BJ (cell line): Measurements from ENCODE around the gene RNASE4. TPM values are rescaled to one million over a fixed set of nuclear protein-coding genes. Genes with fewer than 3 reads are reported as not detected.
"Not testable (repeated sequence)": the region's sequence is repeated elsewhere in the genome, so short reads cannot be mapped to it uniquely, and the experiment has no call there.

ENCODE experiments used
- CTCF ChIA-PET: fragments of 350-600 bp; formaldehyde crosslinking; extraction: SDS; loops from one replicate; lab custom pipeline; 2021; ENCODE audit warnings: antibody characterized with exemption, inconsistent platforms; lab: Yijun Ruan, JAX
- POLR2A ChIA-PET: fragments of 300-600 bp; sonication (Branson Sonifier 250); formaldehyde crosslinking; extraction: SDS; loops from one replicate; lab custom pipeline; 2021; ENCODE audit warnings: antibody characterized with exemption; lab: Charles Lee
- DNase-seq: peaks from one replicate; pipeline ENCODE4 v3.0.0-alpha.2; 2011; ENCODE audit warnings: low read depth
- H3K27me3 ChIP-seq: 2 replicates; pipeline ENCODE4 v1.6.0; 2011; ENCODE audit warnings: low read length; ENCODE audit not compliant: control insufficient read depth, insufficient read depth
- H3K36me3 ChIP-seq: 2 replicates; pipeline ENCODE4 v1.5.1; 2011; ENCODE audit warnings: low read length; ENCODE audit not compliant: control insufficient read depth, insufficient read depth
- H3K4me3 ChIP-seq: 2 replicates; pipeline ENCODE4 v1.5.1; 2011; ENCODE audit warnings: low read depth, mild to moderate bottlenecking, control low read depth, low read length
- polyA plus RNA-seq: library from polyadenylated mRNA; depleted of rRNA; stranded (reverse); fragments of >200 nt; gene quantifications from 2 replicates; pipeline ENCODE4 v1.2.3, GENCODE V29; 2011
- TF ChIP-seq, protein P1 (sequence below): IDR thresholded peaks from 2 replicates; pipeline ENCODE4 v1.5.1; 2011; ENCODE audit warnings: low read depth, mild to moderate bottlenecking, control low read depth, inconsistent platforms, low read length, moderate library complexity; ENCODE audit not compliant: insufficient read depth

RNASE4 gene
- polyA plus RNA-seq, 1 experiment = 42.4 TPM

GRCh38 chr14:20720741-20721140, 36.4 kb downstream of the RNASE4 start:
- Histone ChIP-seq H3K4me3 (no peak overlapping the region), H3K27me3 (peaks cover 4% of the 10 kb centered on the region), H3K36me3 (no peaks in the 10 kb centered on the region)
- TF ChIP-seq, protein P1, sequence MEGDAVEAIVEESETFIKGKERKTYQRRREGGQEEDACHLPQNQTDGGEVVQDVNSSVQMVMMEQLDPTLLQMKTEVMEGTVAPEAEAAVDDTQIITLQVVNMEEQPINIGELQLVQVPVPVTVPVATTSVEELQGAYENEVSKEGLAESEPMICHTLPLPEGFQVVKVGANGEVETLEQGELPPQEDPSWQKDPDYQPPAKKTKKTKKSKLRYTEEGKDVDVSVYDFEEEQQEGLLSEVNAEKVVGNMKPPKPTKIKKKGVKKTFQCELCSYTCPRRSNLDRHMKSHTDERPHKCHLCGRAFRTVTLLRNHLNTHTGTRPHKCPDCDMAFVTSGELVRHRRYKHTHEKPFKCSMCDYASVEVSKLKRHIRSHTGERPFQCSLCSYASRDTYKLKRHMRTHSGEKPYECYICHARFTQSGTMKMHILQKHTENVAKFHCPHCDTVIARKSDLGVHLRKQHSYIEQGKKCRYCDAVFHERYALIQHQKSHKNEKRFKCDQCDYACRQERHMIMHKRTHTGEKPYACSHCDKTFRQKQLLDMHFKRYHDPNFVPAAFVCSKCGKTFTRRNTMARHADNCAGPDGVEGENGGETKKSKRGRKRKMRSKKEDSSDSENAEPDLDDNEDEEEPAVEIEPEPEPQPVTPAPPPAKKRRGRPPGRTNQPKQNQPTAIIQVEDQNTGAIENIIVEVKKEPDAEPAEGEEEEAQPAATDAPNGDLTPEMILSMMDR = no peak
- no peak for DNase-seq
- ChIA-PET POLR2A (no interaction called here), CTCF (no interaction called here)

- TF ChIP-seq, protein P1 = no peak
- ChIA-PET POLR2A (no interaction called here), CTCF (no interaction called here)
- H3K27me3 ChIP-seq = peaks cover 4% of the 10 kb centered on the region
- no peak for DNase-seq
- H3K36me3 ChIP-seq = no peaks in the 10 kb centered on the region
- no peak overlapping the region for H3K4me3 ChIP-seq
These were observed 37.7 kb downstream of the RNASE4 start for GRCh38 chr14:20722016-20722415.

DNA sequence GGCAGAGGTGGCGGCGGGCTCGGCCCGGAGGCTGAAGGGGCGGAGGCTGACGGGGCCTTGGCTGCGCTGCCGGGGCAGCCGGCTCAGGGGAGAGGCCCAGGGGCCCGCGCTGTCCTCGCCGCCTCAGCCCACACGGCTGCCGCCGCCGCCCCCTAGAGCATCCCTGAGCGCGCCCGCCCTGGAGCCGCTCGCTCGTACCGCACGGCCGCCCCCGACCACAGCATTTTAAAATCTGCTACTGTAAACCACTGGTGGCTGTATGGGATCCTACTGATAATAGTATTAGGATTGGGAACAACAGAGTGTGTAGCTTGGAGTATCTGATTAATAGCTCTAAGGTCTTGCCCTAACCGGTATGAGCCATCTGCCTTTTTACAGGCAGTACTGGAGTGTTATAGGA, 39.1 kb downstream of the RNASE4 start:
- CTCF ChIA-PET = no interaction called here
- DNase-seq = no peak
- TF ChIP-seq, protein P1 = no peak
- Histone ChIP-seq H3K36me3 (no peaks in the 10 kb centered on the region), H3K27me3 (peaks cover 4% of the 10 kb centered on the region), H3K4me3 (no peak overlapping the region)
- POLR2A ChIA-PET = no interaction called here

DNA sequence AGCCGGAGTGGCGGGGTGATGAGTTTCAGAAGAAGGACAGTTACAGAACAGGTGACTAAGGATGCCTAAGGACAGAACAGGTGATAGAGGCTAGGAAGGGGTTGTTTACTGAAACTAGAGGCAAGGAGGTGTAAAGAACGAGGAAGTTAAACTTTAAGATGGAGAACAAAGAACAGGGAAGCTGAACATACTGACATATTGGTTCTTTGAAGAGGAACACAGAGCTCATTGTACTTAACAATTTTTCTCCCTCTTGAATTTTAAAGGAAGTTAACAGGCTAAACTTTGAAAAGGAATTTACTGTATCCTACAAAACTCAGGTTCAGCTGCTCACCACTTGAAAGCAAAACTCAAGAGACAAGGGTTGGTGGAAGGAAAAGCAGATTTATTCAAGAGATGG, 41.8 kb downstream of the RNASE4 start:
- POLR2A ChIA-PET, CTCF ChIA-PET, H3K4me3 ChIP-seq, H3K36me3 ChIP-seq, H3K27me3 ChIP-seq, DNase-seq: not testable (repeated sequence)

DNA sequence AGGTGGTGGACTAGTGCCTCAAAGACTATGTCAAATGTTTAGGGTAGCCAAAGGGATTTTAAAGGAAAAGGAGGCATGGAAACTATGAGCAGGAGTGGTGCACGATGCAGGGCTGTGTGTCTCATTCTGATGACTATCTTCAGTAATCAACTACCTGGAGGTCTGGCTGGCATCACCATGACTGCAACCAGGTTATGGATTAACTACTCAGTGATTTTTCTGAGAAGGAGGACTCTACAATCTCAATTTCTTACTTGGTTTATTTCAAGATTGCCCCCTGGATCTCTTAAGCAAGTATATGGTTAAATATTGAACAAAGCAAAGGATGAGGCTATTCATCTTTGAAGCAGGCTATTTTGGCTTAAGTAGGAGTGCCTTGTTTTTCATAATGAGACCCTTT, 42.2 kb downstream of the RNASE4 start:
- Histone ChIP-seq H3K4me3 (no peak overlapping the region), H3K27me3 (peaks cover 3% of the 10 kb centered on the region), H3K36me3 (no peaks in the 10 kb centered on the region)
- no peak for DNase-seq
- ChIA-PET POLR2A (no interaction called here), CTCF (no interaction called here)
- TF ChIP-seq, protein P1 = no peak

DNA sequence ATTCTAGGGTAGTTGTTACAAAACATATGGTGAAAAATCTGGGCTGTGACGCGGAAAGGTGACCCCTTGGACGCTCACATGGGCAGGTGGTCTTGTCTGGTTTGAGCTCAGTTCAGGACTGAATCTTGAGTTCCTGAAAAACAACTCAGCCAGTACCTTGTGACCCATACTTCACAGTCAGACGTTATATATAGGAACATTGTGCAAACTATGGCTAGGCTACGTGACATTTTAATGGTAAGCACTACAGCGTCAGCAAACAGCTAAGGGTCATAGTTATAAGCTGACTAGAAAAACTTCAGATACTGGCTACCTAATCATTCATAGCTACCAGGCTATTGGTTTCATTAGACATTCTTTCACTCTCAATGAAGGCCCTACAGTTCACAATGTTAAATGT, 46.5 kb downstream of the RNASE4 start:
- TF ChIP-seq, protein P1 = no peak
- CTCF ChIA-PET = no interaction called here

More for the DNA sequence above, 46.5 kb downstream of the RNASE4 start:
- H3K36me3 ChIP-seq = no peaks in the 10 kb centered on the region
- H3K27me3 ChIP-seq = no peaks in the 10 kb centered on the region
- POLR2A ChIA-PET = no interaction called here
- no peak for DNase-seq
- no peak overlapping the region for H3K4me3 ChIP-seq
